Measurements from ENCODE around the gene ALDH8A1.

DNA sequence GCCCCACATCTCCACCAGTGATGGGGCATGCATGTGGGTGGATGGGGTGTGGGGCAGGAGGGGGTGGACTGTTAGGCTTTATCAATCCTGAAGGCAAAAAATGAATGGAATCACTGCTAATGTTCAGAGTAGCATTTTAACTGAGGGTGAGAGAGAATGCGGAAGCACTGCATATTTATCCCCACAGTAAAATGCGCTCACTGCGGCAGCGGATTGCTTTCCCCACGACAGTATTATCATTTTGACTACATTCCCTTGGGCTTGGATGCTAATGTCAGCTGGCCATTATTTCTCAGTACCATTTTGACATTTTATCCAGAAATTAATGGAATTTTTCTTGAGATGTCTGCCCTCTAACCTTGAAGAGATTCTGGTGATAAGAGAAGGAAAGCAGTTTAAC lies 13.4 kb downstream of the ALDH8A1 start:
- TF ChIP-seq POLR2A (IDR thresholded peaks at IDR 0.05): no peak
- TF ChIP-seq, protein P1, sequence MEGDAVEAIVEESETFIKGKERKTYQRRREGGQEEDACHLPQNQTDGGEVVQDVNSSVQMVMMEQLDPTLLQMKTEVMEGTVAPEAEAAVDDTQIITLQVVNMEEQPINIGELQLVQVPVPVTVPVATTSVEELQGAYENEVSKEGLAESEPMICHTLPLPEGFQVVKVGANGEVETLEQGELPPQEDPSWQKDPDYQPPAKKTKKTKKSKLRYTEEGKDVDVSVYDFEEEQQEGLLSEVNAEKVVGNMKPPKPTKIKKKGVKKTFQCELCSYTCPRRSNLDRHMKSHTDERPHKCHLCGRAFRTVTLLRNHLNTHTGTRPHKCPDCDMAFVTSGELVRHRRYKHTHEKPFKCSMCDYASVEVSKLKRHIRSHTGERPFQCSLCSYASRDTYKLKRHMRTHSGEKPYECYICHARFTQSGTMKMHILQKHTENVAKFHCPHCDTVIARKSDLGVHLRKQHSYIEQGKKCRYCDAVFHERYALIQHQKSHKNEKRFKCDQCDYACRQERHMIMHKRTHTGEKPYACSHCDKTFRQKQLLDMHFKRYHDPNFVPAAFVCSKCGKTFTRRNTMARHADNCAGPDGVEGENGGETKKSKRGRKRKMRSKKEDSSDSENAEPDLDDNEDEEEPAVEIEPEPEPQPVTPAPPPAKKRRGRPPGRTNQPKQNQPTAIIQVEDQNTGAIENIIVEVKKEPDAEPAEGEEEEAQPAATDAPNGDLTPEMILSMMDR (IDR thresholded peaks at IDR 0.05): no peak

Measured in lower leg skin (tissue), 3 donors.